T-helper 17 cell (primary cell): Measurements from ENCODE around the gene PCGF1. TPM values are rescaled to one million over a fixed set of nuclear protein-coding genes. Genes with fewer than 3 reads are reported as not detected.

Experiments used
- ATAC-seq: fragments of 150-1000 bp; cut with Tn5 transposase; 2 replicates; pipeline ENCODE4 v1.10.0; 2021; ENCODE audit warnings: mild to moderate bottlenecking, moderate library complexity
- DNase-seq, 3 donors: peaks; one replicate each; pipeline versions ENCODE4 v3.0.0 to v3.0.0-alpha.2; 2020 to 2021
- H3K9me3 ChIP-seq: one replicate; pipeline ENCODE4 v1.7.0; 2013; ENCODE audit warnings: low read length, mild to moderate bottlenecking; ENCODE audit not compliant: control insufficient read depth, poor library complexity, severe bottlenecking
- H3K27ac Mint-ChIP-seq: one replicate; pipeline ENCODE4 v1.8.0; 2022; ENCODE audit warnings: mild to moderate bottlenecking, moderate library complexity, mixed read lengths
- H3K27me3 Mint-ChIP-seq: one replicate; pipeline ENCODE4 v1.8.0; 2022; ENCODE audit warnings: mixed read lengths
- H3K36me3 Mint-ChIP-seq: one replicate; pipeline ENCODE4 v1.8.0; 2022; ENCODE audit warnings: low read depth, mixed read lengths
- H3K4me1 Mint-ChIP-seq: one replicate; pipeline ENCODE4 v1.8.0; 2022; ENCODE audit warnings: mild to moderate bottlenecking, mixed read lengths
- H3K4me3 Mint-ChIP-seq: one replicate; pipeline ENCODE4 v1.8.0; 2022; ENCODE audit warnings: mild to moderate bottlenecking, moderate library complexity, mixed read lengths
- total RNA-seq, 4 donors: library from RNA in 2 of 4; stranded (reverse) in 2 of 4; gene quantifications; one replicate each; pipeline ENCODE4 v1.2.3 and lab custom pipeline; 2022 to 2026

PCGF1 gene
- 10 to 100 TPM; 28.2 to 31.5 TPM for total RNA-seq
- total RNA-seq (lab: John Stamatoyannopoulos, UW), result 9.3 to 18.2 reads per million in 2 donors

DNA sequence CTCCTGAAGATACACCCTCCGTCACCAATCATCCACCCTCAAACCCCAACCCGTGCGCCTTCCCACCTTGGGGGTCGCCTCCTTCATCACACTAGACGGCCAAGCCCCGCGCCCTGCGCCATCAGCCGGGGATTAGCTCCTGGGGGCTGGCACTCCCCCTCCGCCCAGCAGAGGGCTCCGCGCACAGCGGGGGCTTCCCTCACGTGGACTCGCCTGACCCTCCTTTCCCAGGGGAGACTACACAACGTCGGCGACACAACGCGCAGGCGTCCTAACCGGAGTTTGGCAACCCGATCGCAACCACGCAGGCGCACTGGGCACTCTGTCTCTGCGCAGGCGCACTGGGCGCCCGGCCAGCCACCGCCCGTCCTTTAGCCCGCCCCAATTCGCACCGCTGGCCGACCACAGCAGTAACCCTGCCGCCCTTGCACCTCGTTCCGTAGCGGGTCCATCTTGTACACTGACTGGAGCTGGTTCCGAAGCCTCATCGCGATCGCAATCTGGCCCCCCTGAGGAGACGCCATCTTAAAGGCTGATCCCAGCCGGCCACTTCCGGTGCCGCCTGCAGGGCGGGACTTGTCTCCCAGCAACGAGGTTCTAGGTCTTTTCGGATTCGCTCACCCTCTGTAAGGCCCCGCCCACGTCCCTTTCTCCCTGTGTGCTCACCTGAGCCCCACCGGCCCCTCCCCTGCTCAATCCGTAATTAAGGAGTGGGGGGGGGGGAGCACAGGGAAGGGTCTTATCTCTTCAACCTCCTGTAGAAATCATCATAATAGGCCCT is at the start of gene PCGF1:
Gene PCGF1, minus strand, starts transcription at position 551 of the 781 bp plus-strand sequence. Its CDS starts 27 bp downstream, at position 524.
- Mint-ChIP-seq H3K27ac (peak within 1 kb of the TSS; percentile 100), H3K4me3 (peak within 1 kb of the TSS; percentile 99), H3K36me3 (peaks cover 13% of the 10 kb centered on the region), H3K4me1 (peaks cover 38% of the 10 kb centered on the region), H3K27me3 (peaks cover 33% of the 10 kb centered on the region)
- ATAC-seq (peak; percentile 96), DNase-seq (peak; percentile 92 to 97 (median 96))
- H3K9me3 ChIP-seq, result no peaks in the 10 kb centered on the region

DNA sequence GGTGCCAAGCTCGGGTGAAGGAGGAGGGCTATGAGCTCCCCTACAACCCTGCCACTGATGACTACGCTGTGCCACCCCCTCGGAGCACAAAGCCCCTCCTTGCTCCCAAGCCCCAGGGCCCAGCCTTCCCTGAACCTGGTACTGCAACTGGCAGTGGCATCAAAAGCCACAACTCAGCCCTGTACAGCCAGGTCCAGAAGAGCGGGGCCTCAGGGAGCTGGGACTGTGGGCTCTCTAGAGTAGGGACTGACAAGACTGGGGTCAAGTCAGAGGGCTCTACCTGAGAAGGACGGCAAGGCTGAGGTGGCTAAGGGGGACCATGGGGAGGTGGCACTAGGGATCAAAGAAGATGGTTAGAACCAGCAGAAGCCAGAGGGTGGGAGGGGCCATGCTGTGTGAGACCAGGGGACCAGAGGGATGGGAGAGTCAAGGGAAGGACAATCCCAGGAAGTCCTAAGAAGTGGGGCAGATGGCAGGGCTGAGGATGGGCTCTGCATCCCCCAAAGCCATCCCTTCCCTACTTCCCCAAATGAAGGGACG is 49.4 kb upstream of the PCGF1 start:
- H3K27ac Mint-ChIP-seq, result no peak overlapping the region

DNA sequence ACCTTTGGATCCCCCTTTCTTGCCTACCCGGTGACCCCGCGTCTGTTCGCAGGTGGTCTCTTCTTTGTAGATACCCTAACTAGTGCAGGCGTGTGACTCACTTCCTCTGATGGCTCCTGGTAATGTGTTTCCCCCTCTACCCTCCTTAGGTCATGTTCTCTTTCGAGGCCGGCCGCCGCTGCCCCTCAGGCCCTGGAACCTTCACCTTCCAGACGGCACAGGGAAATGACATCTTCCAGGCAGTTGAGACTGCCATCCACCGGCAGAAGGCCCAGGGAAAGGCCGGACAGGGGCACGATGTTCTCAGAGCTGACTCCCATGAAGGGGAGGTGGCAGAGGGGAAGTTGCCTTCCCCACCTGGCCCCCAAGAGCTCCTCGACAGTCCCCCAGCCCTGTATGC is 48.7 kb upstream of the PCGF1 start:
- Mint-ChIP-seq H3K36me3 (peaks cover 5% of the 10 kb centered on the region), H3K27me3 (peaks cover 16% of the 10 kb centered on the region), H3K27ac (peak overlapping the region; percentile 45), H3K4me3 (peak overlapping the region; percentile 91), H3K4me1 (peaks cover 29% of the 10 kb centered on the region)
- H3K9me3 ChIP-seq, result no peaks in the 10 kb centered on the region
- DNase-seq (no peak), ATAC-seq (no peak)

More for the DNA sequence above, 49.4 kb upstream of the PCGF1 start:
- no peak for DNase-seq
- Mint-ChIP-seq H3K4me3 (no peak overlapping the region), H3K4me1 (peaks cover 28% of the 10 kb centered on the region), H3K36me3 (peaks cover 5% of the 10 kb centered on the region), H3K27me3 (peaks cover 14% of the 10 kb centered on the region)
- H3K9me3 ChIP-seq, result no peaks in the 10 kb centered on the region
- no peak for ATAC-seq

DNA sequence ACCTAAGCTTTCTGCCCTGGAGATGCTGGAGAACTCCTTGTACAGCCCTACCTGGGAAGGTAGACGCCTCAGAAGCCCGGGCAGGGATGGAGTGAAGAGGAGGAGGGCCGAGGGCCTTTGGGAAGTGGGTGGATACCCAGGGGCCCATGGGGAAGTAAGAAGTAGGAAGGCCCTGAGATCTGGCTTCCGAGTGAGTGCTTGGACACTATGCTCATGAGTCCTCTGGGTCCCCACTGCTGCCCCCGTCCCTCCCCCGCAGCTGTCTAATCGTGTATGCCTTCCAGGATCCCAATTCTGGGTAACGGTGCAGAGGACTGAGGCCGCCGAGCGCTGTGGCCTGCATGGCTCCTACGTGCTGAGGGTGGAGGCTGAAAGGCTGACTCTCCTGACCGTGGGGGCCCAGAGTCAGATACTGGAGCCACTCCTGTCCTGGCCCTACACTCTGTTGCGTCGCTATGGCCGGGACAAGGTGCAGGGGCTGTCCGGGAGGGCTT is 48.2 kb upstream of the PCGF1 start:
- H3K27me3 Mint-ChIP-seq, result peaks cover 21% of the 10 kb centered on the region
- ATAC-seq (no peak), DNase-seq (no peak)
- peaks cover 29% of the 10 kb centered on the region for H3K4me1 Mint-ChIP-seq
- H3K9me3 ChIP-seq, result no peaks in the 10 kb centered on the region
- peak overlapping the region; percentile 92 for H3K27ac Mint-ChIP-seq
- peak overlapping the region; percentile 91 for H3K4me3 Mint-ChIP-seq
- H3K36me3 Mint-ChIP-seq, result peaks cover 5% of the 10 kb centered on the region

DNA sequence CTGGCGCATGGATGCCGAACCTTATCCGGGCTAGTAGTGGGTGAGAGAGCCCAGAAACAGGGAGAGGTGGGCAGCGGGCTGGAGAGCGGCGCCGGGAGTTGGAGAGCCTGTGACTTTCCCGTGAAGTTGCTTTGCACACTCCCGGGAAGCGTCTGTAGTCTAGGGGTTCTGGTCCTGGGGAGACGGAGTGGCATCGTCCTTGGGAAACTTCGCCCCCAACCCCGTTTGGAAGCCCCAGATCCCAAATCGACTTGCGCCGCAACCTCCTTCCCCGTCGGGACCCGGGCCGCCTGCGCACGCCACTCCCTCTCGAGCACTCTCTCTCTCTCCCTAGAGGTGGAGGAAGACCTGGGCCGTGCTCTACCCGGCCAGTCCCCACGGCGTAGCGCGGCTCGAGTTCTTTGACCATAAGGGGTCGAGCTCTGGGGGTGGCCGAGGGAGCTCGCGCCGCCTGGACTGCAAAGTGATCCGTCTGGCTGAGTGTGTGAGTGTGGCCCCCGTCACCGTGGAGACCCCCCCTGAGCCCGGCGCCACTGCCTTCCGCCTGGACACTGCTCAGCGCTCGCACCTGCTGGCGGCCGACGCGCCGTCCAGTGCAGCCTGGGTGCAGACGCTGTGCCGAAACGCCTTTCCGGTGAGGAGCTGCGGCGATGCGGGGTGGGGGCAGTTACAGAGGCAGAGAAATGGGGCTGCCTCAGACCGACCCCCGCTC is 47.5 kb upstream of the PCGF1 start:
- peak overlapping the region; percentile 92 for H3K27ac Mint-ChIP-seq
- peaks cover 21% of the 10 kb centered on the region for H3K27me3 Mint-ChIP-seq

DNA sequence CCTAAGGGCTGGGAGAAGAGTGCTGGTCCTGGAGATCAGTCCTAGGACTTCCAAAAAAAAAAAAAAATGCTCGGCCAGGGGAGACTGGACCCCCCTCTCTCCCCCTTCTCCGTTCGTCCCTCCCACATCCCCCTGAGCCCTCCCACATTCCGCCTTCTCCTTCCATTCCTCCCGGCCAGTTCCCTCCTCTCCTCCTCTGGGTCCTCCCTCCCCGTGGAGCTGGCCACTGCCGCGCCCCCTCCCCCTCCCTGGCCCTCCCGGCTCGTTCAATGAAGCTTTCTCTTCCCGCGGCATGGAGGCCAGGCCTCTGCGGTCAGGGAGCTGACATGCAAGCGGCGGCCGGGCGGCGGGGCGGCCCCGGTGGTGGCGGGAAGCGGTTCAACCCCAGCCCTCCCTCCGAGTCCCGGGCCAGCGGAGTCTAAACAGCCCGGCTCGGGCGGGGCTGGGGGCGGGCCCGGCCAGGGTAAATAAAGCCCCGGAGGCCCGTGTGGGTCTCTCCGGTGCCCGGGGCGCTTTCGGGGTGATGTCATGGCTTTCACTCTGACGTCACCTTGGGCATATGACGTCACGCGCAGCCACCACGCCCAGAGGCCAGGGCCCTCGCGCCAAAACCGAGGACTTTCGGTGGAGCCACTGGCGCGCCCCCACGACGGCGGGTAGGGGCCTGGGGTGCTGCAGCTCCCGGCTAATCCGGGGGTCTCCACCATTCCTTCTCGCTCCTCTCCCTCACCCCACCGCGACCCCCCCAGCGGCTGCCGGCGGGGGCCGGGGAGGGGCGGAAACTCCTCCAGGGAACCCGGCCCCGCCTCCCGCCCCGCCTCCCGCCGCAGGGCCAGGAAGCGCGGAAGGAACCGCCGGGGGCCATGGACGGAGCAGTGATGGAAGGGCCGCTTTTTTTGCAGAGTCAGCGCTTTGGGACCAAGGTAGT is 46.7 kb upstream of the PCGF1 start, which contains the start of the genes DOK1 and LOXL3:
Gene DOK1, plus strand, starts transcription at position 829 of the 928 bp plus-strand sequence. Its CDS starts 35 bp downstream, at position 864.
Gene LOXL3, minus strand, starts transcription at position 51 of the 928 bp plus-strand sequence. CDS start 1,308 bp downstream, outside the sequence.
- H3K9me3 ChIP-seq, result no peaks in the 10 kb centered on the region
- Mint-ChIP-seq H3K4me3 (peak within 1 kb of the TSS; percentile 91), H3K4me1 (peaks cover 23% of the 10 kb centered on the region), H3K36me3 (peaks cover 7% of the 10 kb centered on the region), H3K27ac (peak within 1 kb of the TSS; percentile 92), H3K27me3 (peaks cover 28% of the 10 kb centered on the region)
- ATAC-seq (peak; percentile 82), DNase-seq (peak; percentile 66 to 84 (median 78))

More for the DNA sequence above, 47.5 kb upstream of the PCGF1 start:
- peak in 1 of 3 donors; percentile 22 for DNase-seq
- peak; percentile 57 for ATAC-seq
- Mint-ChIP-seq H3K36me3 (peaks cover 7% of the 10 kb centered on the region), H3K4me1 (peaks cover 24% of the 10 kb centered on the region), H3K4me3 (peak overlapping the region; percentile 91)
- H3K9me3 ChIP-seq, result no peaks in the 10 kb centered on the region

DNA sequence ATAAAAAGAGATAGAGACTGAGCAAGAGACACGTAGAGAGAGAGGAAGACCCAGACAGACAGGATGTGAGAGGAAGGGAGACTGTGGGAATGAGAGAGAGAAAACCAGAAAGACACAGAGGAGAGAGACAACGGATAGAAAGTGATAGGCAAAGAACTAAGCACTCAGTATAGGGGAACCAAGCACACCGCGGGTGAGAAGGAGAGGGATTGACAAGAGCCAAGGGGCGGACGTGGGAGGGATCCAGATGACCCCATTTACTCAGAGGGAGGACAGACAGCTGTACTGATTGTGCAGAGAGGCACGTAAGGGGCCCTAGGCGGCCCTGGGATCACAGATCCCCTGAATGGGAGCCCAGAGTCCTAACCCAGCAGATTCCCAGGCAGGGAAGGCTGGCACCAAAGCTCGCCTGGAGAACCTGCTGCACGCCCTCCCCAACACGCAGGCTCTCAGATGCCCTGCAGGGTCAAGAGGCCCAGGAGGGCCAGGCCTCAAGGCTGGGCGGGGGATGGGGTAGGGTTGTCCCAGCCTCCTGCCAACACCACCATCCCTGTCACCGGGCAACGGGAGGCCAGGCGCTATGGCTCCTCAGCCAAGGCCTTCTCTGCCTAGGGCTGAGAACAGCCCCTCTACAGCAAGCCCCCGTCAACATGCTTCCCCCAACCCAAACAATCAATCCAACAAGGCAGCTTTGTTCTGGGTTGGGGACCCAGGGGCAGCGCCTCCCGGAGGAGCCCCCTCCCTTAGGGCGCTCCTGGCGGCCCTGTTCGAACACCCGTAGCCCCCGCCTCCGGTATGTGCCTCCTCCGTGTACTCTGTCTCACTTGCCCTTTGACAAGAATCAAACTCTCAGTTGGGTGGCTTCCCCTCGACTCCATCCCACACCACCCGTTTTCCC is 45.7 kb upstream of the PCGF1 start:
- Mint-ChIP-seq H3K36me3 (peaks cover 11% of the 10 kb centered on the region), H3K27me3 (peaks cover 34% of the 10 kb centered on the region), H3K27ac (peak overlapping the region; percentile 92), H3K4me1 (peaks cover 27% of the 10 kb centered on the region), H3K4me3 (peak overlapping the region; percentile 91)
- H3K9me3 ChIP-seq, result no peaks in the 10 kb centered on the region
- no peak for ATAC-seq
- no peak for DNase-seq

DNA sequence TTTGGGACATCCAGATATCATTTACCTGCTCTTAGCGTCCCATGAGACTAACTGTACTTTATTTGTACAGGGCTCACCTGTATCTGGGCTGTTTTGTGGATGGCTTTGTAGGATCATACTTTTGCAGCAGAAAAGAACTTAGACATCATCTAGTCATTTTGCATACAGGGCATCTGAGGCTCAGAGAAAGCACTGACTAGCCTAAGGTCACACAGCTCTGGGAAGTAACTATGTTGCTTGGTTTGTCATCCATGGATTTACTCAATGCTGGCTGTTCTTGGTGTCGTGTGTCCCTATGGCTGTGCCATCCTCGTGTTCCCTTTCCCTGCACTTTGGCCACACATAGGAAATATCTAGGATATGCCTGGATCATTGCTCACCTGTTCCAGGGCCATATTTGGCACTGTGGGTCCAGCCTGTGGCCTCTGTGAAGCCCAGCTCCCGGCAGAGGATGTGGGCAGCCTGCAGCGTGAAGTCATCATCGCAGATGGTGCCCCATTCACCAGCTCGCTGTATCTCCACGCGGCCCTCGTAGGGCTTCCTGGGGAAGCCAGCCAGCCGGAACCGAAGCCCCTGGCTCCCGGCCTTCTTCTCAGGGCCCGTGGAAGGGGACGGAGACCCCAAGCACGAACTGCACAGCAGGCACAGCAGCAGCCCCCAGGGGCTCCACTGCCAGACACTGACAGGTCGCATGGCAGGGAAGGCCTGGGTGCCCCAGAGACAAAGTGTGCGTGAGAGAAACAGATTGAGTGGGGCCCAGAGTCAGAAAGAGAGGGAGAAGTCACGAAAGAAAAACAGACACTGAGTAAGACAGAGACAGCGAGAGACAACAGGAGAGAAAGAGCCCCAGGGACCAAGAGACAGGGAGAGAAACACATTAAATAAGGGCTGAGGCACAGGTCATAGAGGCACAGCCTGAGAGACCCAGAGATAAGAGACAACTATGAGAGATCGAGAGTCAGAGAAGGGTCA is 44.7 kb upstream of the PCGF1 start:
- H3K27ac Mint-ChIP-seq, result peak overlapping the region; percentile 92
- peaks cover 29% of the 10 kb centered on the region for H3K4me1 Mint-ChIP-seq
- H3K9me3 ChIP-seq, result no peaks in the 10 kb centered on the region
- peaks cover 14% of the 10 kb centered on the region for H3K36me3 Mint-ChIP-seq
- DNase-seq (no peak), ATAC-seq (no peak)
- peak overlapping the region; percentile 83 for H3K4me3 Mint-ChIP-seq
- H3K27me3 Mint-ChIP-seq, result peaks cover 43% of the 10 kb centered on the region

DNA sequence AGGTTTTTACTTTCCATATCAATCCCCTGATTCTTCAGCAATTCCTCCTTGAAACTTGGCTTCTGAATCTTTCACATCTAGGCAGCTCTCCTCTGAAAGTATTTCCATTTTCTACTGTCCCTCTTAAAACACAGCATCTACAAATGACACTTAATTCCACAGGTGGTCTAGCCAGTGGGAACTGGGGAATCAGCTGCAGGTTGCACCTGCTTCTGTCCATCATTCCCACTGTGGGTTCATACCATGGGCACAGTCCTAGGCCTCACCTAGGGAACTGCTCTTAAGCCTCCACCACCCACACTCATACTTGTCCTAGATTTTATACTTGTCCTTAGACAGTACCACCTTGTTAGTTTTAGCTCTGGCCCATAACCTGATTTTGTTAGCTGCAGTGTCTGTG is 44.0 kb upstream of the PCGF1 start:
- Mint-ChIP-seq H3K27me3 (peaks cover 47% of the 10 kb centered on the region), H3K4me3 (no peak overlapping the region), H3K27ac (no peak overlapping the region), H3K36me3 (peaks cover 15% of the 10 kb centered on the region), H3K4me1 (peaks cover 29% of the 10 kb centered on the region)
- DNase-seq, result no peak
- H3K9me3 ChIP-seq, result no peaks in the 10 kb centered on the region
- no peak for ATAC-seq

DNA sequence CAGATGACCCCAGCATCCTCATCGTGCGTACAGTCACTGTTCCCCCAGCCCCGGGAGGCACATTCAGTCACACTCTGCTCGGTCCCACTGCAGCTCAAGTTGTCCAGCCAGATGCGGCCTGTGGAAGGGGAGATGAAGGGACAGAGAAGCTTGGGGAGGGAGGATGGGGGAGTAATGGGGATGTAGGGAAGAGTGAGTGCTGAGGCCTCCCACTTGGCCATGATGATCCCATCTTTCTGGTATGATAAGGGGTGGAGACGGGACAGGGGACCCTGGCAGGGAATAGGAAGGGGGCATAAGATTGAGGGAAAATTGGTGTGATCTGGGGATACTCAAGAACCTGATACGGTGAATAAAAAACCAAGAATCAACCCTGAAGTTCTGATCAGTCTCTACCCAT is 42.7 kb upstream of the PCGF1 start:
- no peak for ATAC-seq
- Mint-ChIP-seq H3K27ac (no peak overlapping the region), H3K27me3 (peaks cover 60% of the 10 kb centered on the region), H3K4me1 (peaks cover 24% of the 10 kb centered on the region), H3K4me3 (no peak overlapping the region), H3K36me3 (peaks cover 18% of the 10 kb centered on the region)
- no peaks in the 10 kb centered on the region for H3K9me3 ChIP-seq
- DNase-seq, result no peak
